ENCODE measurements around the gene RHOA.

DNA sequence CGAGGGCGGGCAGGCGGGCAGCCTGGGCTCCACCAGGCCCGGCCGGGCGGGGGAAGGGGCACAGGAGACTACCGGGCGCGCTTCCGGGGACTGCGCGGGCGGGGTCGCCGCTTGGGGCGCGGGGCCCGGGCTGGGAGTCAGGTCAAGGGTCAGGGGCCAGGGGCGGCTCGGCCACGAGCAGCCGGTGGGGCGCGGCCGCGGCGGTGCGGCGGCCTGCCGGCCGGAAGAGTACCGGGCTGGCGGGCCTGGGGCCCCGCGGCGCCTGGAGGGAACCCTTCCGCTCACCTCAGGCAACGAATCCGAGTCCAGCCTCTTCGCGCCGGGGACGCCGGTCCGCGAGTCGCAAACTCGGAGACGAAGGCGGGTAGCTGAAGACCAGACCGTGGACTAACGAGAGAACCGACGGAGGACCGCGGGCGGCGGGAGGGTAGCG, 225 bp downstream of the RHOA start:
- TF ChIP-seq, protein P1, sequence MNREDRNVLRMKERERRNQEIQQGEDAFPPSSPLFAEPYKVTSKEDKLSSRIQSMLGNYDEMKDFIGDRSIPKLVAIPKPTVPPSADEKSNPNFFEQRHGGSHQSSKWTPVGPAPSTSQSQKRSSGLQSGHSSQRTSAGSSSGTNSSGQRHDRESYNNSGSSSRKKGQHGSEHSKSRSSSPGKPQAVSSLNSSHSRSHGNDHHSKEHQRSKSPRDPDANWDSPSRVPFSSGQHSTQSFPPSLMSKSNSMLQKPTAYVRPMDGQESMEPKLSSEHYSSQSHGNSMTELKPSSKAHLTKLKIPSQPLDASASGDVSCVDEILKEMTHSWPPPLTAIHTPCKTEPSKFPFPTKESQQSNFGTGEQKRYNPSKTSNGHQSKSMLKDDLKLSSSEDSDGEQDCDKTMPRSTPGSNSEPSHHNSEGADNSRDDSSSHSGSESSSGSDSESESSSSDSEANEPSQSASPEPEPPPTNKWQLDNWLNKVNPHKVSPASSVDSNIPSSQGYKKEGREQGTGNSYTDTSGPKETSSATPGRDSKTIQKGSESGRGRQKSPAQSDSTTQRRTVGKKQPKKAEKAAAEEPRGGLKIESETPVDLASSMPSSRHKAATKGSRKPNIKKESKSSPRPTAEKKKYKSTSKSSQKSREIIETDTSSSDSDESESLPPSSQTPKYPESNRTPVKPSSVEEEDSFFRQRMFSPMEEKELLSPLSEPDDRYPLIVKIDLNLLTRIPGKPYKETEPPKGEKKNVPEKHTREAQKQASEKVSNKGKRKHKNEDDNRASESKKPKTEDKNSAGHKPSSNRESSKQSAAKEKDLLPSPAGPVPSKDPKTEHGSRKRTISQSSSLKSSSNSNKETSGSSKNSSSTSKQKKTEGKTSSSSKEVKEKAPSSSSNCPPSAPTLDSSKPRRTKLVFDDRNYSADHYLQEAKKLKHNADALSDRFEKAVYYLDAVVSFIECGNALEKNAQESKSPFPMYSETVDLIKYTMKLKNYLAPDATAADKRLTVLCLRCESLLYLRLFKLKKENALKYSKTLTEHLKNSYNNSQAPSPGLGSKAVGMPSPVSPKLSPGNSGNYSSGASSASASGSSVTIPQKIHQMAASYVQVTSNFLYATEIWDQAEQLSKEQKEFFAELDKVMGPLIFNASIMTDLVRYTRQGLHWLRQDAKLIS (CRISPR knock-in tag; IDR thresholded peaks at IDR 0.05): no peak
- TF ChIP-seq CHD4 (IDR thresholded peaks at IDR 0.05; ENCODE audit: borderline replicate concordance, low read length) (no peak), EZH2 (conservative IDR thresholded peaks at IDR 0.05; ENCODE audit: low read depth, low read length) (no peak), FOXA1 (IDR thresholded peaks at IDR 0.05) (no peak), FOXA1 (CRISPR knock-in tag; IDR thresholded peaks at IDR 0.05) (no peak), SP1 (IDR thresholded peaks at IDR 0.05) (no peak), SP1 (CRISPR knock-in tag; IDR thresholded peaks at IDR 0.05) (no peak), SAP130 (CRISPR knock-in tag; IDR thresholded peaks at IDR 0.05; ENCODE audit: low read depth) (no peak), RNF2 (conservative IDR thresholded peaks at IDR 0.05; ENCODE audit: low read depth) (no peak), U2AF2 (IDR thresholded peaks at IDR 0.05; ENCODE audit: low read depth, low read length) (no peak), HOXA7 (CRISPR knock-in tag; IDR thresholded peaks at IDR 0.05) (no peak), POLR2A (IDR thresholded peaks at IDR 0.05; ENCODE audit: insufficient read depth in 1 of 2, low read depth in 2 of 2, low read length in 2 of 2) (no peak), ARNTL (CRISPR knock-in tag; IDR thresholded peaks at IDR 0.05) (no peak)
- TF ChIP-seq, protein P2, sequence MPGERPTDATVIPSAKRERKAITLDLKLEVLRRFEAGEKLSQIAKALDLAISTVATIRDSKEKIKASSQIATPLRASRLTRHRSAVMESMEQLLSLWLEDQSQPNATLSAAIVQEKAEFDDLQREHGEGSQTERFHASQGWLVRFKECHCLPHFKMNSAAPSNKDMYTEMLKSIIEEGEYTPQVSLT (CRISPR knock-in tag; IDR thresholded peaks at IDR 0.05; ENCODE audit: borderline replicate concordance, low read depth): no peak
- TF ChIP-seq, protein P3, sequence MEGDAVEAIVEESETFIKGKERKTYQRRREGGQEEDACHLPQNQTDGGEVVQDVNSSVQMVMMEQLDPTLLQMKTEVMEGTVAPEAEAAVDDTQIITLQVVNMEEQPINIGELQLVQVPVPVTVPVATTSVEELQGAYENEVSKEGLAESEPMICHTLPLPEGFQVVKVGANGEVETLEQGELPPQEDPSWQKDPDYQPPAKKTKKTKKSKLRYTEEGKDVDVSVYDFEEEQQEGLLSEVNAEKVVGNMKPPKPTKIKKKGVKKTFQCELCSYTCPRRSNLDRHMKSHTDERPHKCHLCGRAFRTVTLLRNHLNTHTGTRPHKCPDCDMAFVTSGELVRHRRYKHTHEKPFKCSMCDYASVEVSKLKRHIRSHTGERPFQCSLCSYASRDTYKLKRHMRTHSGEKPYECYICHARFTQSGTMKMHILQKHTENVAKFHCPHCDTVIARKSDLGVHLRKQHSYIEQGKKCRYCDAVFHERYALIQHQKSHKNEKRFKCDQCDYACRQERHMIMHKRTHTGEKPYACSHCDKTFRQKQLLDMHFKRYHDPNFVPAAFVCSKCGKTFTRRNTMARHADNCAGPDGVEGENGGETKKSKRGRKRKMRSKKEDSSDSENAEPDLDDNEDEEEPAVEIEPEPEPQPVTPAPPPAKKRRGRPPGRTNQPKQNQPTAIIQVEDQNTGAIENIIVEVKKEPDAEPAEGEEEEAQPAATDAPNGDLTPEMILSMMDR (CRISPR knock-in tag; IDR thresholded peaks at IDR 0.05): no peak
